Measurements from ENCODE around the gene PTDSS2. TPM values are rescaled to one million over a fixed set of nuclear protein-coding genes. Genes with fewer than 3 reads are reported as not detected.

Gene PTDSS2
- total and polyA plus RNA-seq, 2 experiments from 2014 or later = 22.7 to 145 TPM

DNA sequence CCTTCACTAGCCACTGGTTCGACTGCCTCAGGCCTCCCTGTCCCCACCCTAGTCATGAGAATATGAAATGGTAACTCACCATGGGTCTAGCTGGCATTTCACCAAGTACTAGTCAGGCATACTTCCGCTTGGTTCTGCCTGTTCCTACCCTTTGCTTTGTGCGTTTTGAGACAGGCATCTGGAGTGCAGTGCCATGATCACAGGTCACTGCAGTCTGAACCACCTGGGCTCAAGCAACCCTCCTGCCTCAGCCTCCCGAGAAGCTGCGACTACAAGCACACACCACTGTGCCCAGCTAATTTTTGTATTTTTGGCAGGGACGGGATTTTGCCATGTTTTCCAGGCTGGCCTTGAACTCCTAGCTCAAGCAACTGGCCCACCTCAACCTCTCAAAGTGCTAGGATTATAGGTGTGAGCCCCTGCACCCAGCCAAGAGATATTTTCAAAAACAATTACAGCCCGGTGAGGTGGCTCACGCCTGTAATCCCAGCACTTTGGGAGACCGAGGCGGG lies 71.2 kb downstream of the PTDSS2 start:
- peaks cover 48% of the 10 kb centered on the region for H3K9me3 Mint-ChIP-seq
- DNase-seq (ENCODE audit: low spot score) (no peak), ATAC-seq (no peak)
- H3K4me3 ChIP-seq = no peak overlapping the region
- no peaks in the 10 kb centered on the region for H4K20me1 ChIP-seq (replicated peaks; ENCODE audit: insufficient read depth)
- H3K4me1 ChIP-seq (ENCODE audit: insufficient read depth) = no peaks in the 10 kb centered on the region
- no peaks in the 10 kb centered on the region for H3K27me3 ChIP-seq (ENCODE audit: insufficient read depth)
- H3K36me3 Mint-ChIP-seq (ENCODE audit: low read depth) = peaks cover 31% of the 10 kb centered on the region
- H3K79me2 ChIP-seq (replicated peaks; ENCODE audit: insufficient read depth) = no peaks in the 10 kb centered on the region
- no peak overlapping the region for H3K4me2 ChIP-seq
- no peak overlapping the region for H2AFZ ChIP-seq
- 0 out of 2 replicates have a peak, but pooled peaks cover 4% of the 10 kb centered on the region for H3F3A ChIP-seq (replicated peaks; ENCODE audit: low read depth)
- TF ChIP-seq CREB1 (CRISPR knock-in tag; IDR thresholded peaks at IDR 0.05; ENCODE audit: low read depth) = no peak
- no peak for TF ChIP-seq ETS1 (IDR thresholded peaks at IDR 0.05)
- TF ChIP-seq POLR2AphosphoS5 (IDR thresholded peaks at IDR 0.05; ENCODE audit: low read depth) = no peak
- TF ChIP-seq, protein P1, sequence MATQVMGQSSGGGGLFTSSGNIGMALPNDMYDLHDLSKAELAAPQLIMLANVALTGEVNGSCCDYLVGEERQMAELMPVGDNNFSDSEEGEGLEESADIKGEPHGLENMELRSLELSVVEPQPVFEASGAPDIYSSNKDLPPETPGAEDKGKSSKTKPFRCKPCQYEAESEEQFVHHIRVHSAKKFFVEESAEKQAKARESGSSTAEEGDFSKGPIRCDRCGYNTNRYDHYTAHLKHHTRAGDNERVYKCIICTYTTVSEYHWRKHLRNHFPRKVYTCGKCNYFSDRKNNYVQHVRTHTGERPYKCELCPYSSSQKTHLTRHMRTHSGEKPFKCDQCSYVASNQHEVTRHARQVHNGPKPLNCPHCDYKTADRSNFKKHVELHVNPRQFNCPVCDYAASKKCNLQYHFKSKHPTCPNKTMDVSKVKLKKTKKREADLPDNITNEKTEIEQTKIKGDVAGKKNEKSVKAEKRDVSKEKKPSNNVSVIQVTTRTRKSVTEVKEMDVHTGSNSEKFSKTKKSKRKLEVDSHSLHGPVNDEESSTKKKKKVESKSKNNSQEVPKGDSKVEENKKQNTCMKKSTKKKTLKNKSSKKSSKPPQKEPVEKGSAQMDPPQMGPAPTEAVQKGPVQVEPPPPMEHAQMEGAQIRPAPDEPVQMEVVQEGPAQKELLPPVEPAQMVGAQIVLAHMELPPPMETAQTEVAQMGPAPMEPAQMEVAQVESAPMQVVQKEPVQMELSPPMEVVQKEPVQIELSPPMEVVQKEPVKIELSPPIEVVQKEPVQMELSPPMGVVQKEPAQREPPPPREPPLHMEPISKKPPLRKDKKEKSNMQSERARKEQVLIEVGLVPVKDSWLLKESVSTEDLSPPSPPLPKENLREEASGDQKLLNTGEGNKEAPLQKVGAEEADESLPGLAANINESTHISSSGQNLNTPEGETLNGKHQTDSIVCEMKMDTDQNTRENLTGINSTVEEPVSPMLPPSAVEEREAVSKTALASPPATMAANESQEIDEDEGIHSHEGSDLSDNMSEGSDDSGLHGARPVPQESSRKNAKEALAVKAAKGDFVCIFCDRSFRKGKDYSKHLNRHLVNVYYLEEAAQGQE (IDR thresholded peaks at IDR 0.05; ENCODE audit: unreplicated experiment) = no peak
- TF ChIP-seq, protein P2, sequence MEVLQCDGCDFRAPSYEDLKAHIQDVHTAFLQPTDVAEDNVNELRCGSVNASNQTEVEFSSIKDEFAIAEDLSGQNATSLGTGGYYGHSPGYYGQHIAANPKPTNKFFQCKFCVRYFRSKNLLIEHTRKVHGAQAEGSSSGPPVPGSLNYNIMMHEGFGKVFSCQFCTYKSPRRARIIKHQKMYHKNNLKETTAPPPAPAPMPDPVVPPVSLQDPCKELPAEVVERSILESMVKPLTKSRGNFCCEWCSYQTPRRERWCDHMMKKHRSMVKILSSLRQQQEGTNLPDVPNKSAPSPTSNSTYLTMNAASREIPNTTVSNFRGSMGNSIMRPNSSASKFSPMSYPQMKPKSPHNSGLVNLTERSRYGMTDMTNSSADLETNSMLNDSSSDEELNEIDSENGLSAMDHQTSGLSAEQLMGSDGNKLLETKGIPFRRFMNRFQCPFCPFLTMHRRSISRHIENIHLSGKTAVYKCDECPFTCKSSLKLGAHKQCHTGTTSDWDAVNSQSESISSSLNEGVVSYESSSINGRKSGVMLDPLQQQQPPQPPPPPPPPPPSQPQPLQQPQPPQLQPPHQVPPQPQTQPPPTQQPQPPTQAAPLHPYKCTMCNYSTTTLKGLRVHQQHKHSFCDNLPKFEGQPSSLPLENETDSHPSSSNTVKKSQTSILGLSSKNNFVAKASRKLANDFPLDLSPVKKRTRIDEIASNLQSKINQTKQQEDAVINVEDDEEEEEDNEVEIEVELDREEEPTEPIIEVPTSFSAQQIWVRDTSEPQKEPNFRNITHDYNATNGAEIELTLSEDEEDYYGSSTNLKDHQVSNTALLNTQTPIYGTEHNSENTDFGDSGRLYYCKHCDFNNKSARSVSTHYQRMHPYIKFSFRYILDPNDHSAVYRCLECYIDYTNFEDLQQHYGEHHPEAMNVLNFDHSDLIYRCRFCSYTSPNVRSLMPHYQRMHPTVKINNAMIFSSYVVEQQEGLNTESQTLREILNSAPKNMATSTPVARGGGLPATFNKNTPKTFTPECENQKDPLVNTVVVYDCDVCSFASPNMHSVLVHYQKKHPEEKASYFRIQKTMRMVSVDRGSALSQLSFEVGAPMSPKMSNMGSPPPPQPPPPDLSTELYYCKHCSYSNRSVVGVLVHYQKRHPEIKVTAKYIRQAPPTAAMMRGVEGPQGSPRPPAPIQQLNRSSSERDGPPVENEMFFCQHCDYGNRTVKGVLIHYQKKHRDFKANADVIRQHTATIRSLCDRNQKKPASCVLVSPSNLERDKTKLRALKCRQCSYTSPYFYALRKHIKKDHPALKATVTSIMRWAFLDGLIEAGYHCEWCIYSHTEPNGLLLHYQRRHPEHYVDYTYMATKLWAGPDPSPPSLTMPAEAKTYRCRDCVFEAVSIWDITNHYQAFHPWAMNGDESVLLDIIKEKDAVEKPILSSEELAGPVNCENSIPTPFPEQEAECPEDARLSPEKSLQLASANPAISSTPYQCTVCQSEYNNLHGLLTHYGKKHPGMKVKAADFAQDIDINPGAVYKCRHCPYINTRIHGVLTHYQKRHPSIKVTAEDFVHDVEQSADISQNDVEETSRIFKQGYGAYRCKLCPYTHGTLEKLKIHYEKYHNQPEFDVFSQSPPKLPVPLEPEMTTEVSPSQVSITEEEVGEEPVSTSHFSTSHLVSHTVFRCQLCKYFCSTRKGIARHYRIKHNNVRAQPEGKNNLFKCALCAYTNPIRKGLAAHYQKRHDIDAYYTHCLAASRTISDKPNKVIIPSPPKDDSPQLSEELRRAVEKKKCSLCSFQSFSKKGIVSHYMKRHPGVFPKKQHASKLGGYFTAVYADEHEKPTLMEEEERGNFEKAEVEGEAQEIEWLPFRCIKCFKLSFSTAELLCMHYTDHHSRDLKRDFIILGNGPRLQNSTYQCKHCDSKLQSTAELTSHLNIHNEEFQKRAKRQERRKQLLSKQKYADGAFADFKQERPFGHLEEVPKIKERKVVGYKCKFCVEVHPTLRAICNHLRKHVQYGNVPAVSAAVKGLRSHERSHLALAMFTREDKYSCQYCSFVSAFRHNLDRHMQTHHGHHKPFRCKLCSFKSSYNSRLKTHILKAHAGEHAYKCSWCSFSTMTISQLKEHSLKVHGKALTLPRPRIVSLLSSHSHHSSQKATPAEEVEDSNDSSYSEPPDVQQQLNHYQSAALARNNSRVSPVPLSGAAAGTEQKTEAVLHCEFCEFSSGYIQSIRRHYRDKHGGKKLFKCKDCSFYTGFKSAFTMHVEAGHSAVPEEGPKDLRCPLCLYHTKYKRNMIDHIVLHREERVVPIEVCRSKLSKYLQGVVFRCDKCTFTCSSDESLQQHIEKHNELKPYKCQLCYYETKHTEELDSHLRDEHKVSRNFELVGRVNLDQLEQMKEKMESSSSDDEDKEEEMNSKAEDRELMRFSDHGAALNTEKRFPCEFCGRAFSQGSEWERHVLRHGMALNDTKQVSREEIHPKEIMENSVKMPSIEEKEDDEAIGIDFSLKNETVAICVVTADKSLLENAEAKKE (CRISPR knock-in tag; IDR thresholded peaks at IDR 0.05) = no peak
- no peak for TF ChIP-seq NANOG (IDR thresholded peaks at IDR 0.05; ENCODE audit: borderline replicate concordance)
- TF ChIP-seq STAT1 (IDR thresholded peaks at IDR 0.05; ENCODE audit: unreplicated experiment) = no peak
- no peak overlapping the region for H3K27ac ChIP-seq (ENCODE audit: low read depth)
- no peak overlapping the region for H3K27ac Mint-ChIP-seq
- no peaks in the 10 kb centered on the region for H3K4me1 Mint-ChIP-seq
- H3K27me3 Mint-ChIP-seq (ENCODE audit: insufficient read depth, low read depth, poor library complexity) = peaks cover 11% of the 10 kb centered on the region
- no peaks in the 10 kb centered on the region for H3K36me3 ChIP-seq (ENCODE audit: insufficient read depth)
- 0 out of 2 replicates have a peak, but pooled peaks cover 3% of the 10 kb centered on the region for H3K9me2 ChIP-seq (ENCODE audit: insufficient read depth)
- H3K4me3 Mint-ChIP-seq = no peak overlapping the region

Data from GM23338 (cell line).